ENCODE measurements around the gene SPN.
A peak's percentile ranks its signal among the peaks of the same experiment; 100 is the strongest.

SPN gene

GRCh38 chr16:29710227-29711219 lies 47.5 kb downstream of the SPN start:
- ATAC-seq (ENCODE audit: insufficient read depth, low read depth) = peak; percentile 97
- Histone ChIP-seq H3K4me1 (ENCODE audit: insufficient read depth, low read length) (peaks cover 4% of the 10 kb centered on the region), H3K36me3 (ENCODE audit: insufficient read depth, low read length) (no peaks in the 10 kb centered on the region), H2AFZ (ENCODE audit: low read depth, low read length) (peak overlapping the region; percentile 45), H3K27ac (ENCODE audit: low read length) (no peak overlapping the region), H4K20me1 (ENCODE audit: insufficient read depth, low read length) (no peaks in the 10 kb centered on the region), H3K79me2 (ENCODE audit: insufficient read depth, low read length) (no peaks in the 10 kb centered on the region), H3K9ac (ENCODE audit: low read depth, low read length) (no peak overlapping the region), H3K4me3 (ENCODE audit: low read depth in 1 of 2, low read length in 2 of 2) (no peak overlapping the region), H3K27me3 (ENCODE audit: insufficient read depth, low read length, poor library complexity) (no peaks in the 10 kb centered on the region), H3K4me2 (ENCODE audit: insufficient read depth, low read length) (no peak overlapping the region), H3K9me3 (ENCODE audit: insufficient read depth, low read length, severe bottlenecking) (no peaks in the 10 kb centered on the region)
- TF ChIP-seq EZH2 (IDR thresholded peaks at IDR 0.05; ENCODE audit: borderline replicate concordance, low read depth, low read length, severe bottlenecking) = no peak
- peak; percentile 75 for TF ChIP-seq CTCF (IDR thresholded peaks at IDR 0.05; ENCODE audit: borderline replicate concordance, extremely low read depth, low read length, poor library complexity, severe bottlenecking)
- DNase-seq = peak; percentile 51

- H2AFZ ChIP-seq (ENCODE audit: low read depth, low read length) = peak overlapping the region; percentile 21; the same call in 1 of the 2 replicates
- no peaks in the 10 kb centered on the region for H3K36me3 ChIP-seq (ENCODE audit: insufficient read depth, low read length)
- no peak overlapping the region for H3K9ac ChIP-seq (ENCODE audit: low read depth, low read length)
- H3K27ac ChIP-seq (ENCODE audit: low read length) = no peak overlapping the region
- H3K4me2 ChIP-seq (ENCODE audit: insufficient read depth, low read length) = no peak overlapping the region
- H3K9me3 ChIP-seq (ENCODE audit: insufficient read depth, low read length, severe bottlenecking) = no peaks in the 10 kb centered on the region
- H3K4me1 ChIP-seq (ENCODE audit: insufficient read depth, low read length) = peaks cover 4% of the 10 kb centered on the region
- no peak for TF ChIP-seq CTCF (IDR thresholded peaks at IDR 0.05; ENCODE audit: borderline replicate concordance, extremely low read depth, low read length, poor library complexity, severe bottlenecking)
- no peak for TF ChIP-seq EZH2 (IDR thresholded peaks at IDR 0.05; ENCODE audit: borderline replicate concordance, low read depth, low read length, severe bottlenecking)
- ATAC-seq (ENCODE audit: insufficient read depth, low read depth) (no peak), DNase-seq (no peak)
- no peaks in the 10 kb centered on the region for H3K27me3 ChIP-seq (ENCODE audit: insufficient read depth, low read length, poor library complexity)
- no peaks in the 10 kb centered on the region for H4K20me1 ChIP-seq (ENCODE audit: insufficient read depth, low read length)
- H3K79me2 ChIP-seq (ENCODE audit: insufficient read depth, low read length) = no peaks in the 10 kb centered on the region
- H3K4me3 ChIP-seq (ENCODE audit: low read depth in 1 of 2, low read length in 2 of 2) = no peak overlapping the region
Observed at GRCh38 chr16:29712809-29713208, 49.8 kb downstream of the SPN start.

GRCh38 chr16:29714396-29714795 lies 51.3 kb downstream of the SPN start:
- Histone ChIP-seq H3K9me3 (ENCODE audit: insufficient read depth, low read length, severe bottlenecking) (no peaks in the 10 kb centered on the region), H3K4me1 (ENCODE audit: insufficient read depth, low read length) (peaks cover 4% of the 10 kb centered on the region), H3K4me2 (ENCODE audit: insufficient read depth, low read length) (no peak overlapping the region), H3K9ac (ENCODE audit: low read depth, low read length) (no peak overlapping the region), H3K36me3 (ENCODE audit: insufficient read depth, low read length) (no peaks in the 10 kb centered on the region), H3K79me2 (ENCODE audit: insufficient read depth, low read length) (no peaks in the 10 kb centered on the region), H4K20me1 (ENCODE audit: insufficient read depth, low read length) (no peaks in the 10 kb centered on the region), H3K4me3 (ENCODE audit: low read depth in 1 of 2, low read length in 2 of 2) (no peak overlapping the region), H3K27ac (ENCODE audit: low read length) (no peak overlapping the region), H2AFZ (ENCODE audit: low read depth, low read length) (no peak overlapping the region), H3K27me3 (ENCODE audit: insufficient read depth, low read length, poor library complexity) (no peaks in the 10 kb centered on the region)
- TF ChIP-seq EZH2 (IDR thresholded peaks at IDR 0.05; ENCODE audit: borderline replicate concordance, low read depth, low read length, severe bottlenecking) = no peak
- no peak for TF ChIP-seq CTCF (IDR thresholded peaks at IDR 0.05; ENCODE audit: borderline replicate concordance, extremely low read depth, low read length, poor library complexity, severe bottlenecking)
- ATAC-seq (ENCODE audit: insufficient read depth, low read depth) (no peak), DNase-seq (no peak)

Data from DND-41 (cell line).